Stimulated activated memory B cell treated with anti-CD40 and anti-IgM and Interleukin-4, amounts not matched to agents 10 μg/mL and 1 μg/mL and 100 μg/mL, for 72 hours (primary cell): ENCODE measurements around the gene CAND1.

Experiments
- ATAC-seq: fragments of 150-1000 bp; cut with Tn5 transposase; 2 replicates; pipeline ENCODE4 v1.10.0; 2021
- H3K27ac Mint-ChIP-seq: one replicate; pipeline ENCODE4 v1.8.0; 2022; ENCODE audit warnings: mild to moderate bottlenecking, mixed read lengths
- H3K27me3 Mint-ChIP-seq: one replicate; pipeline ENCODE4 v1.8.0; 2022; ENCODE audit warnings: mixed read lengths
- H3K36me3 Mint-ChIP-seq: one replicate; pipeline ENCODE4 v1.8.0; 2022; ENCODE audit warnings: mixed read lengths
- H3K4me1 Mint-ChIP-seq: one replicate; pipeline ENCODE4 v1.8.0; 2022; ENCODE audit warnings: mixed read lengths
- H3K4me3 Mint-ChIP-seq: one replicate; pipeline ENCODE4 v1.8.0; 2022; ENCODE audit warnings: mild to moderate bottlenecking, moderate library complexity, mixed read lengths
- H3K9me3 Mint-ChIP-seq: one replicate; pipeline ENCODE4 v1.8.0; 2022; ENCODE audit warnings: mixed read lengths

Gene CAND1

DNA sequence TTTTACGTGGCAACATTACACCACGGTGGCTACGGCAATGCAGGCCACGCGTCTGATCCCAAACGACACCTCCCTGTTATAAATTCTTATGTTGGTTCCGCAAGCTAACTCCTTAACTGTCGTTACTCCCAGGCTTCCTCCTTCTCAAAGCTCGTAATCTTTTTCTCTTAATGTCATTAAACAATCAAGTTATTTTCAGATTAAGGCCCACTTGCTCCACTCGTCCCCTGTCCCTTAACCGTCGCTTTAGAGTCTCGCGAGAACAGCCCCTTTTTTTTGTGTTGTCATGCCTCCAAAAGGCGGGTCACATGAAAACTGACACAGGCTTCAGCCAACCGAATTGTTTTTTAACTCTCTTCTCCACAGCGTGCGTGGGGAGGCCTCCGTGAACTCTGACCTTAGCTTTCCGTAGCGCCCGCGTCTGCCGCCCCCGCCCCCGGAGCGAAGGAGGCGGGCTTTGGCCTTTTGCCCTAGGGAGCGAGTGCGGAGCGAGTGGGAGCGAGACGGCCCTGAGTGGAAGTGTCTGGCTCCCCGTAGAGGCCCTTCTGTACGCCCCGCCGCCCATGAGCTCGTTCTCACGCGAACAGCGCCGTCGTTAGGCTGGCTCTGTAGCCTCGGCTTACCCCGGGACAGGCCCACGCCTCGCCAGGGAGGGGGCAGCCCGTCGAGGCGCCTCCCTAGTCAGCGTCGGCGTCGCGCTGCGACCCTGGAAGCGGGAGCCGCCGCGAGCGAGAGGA lies at the start of gene CAND1:
TSS of gene CAND1 (plus strand) at position 463 of the 737 bp plus-strand sequence. CDS start 360 bp downstream, outside the sequence.
- Mint-ChIP-seq H3K9me3 (no peaks in the 10 kb centered on the region), H3K4me3 (peak within 1 kb of the TSS; percentile 87), H3K27me3 (no peaks in the 10 kb centered on the region), H3K27ac (peak within 1 kb of the TSS; percentile 96), H3K36me3 (peaks cover 7% of the 10 kb centered on the region), H3K4me1 (peaks cover 34% of the 10 kb centered on the region)
- peak; percentile 92 for ATAC-seq

DNA sequence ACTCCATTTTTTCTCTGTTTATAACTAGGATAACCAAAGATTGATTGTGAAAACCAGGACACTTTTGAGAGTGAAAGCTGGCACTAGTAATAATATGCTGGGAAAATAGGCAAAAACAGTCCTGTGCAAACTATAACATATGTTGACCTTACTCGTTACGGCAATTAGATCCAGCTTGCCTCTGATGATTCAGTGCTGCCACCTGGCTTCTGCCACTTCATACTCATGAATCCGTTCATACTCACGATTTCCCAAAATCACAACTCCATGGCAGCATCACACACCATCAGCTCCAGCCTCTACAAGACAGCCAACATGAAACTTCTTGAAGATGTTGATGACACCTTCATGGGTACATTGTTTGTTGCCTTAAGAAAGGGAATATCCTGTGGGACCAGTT lies 49.1 kb upstream of the CAND1 start:
- no peak for ATAC-seq

DNA sequence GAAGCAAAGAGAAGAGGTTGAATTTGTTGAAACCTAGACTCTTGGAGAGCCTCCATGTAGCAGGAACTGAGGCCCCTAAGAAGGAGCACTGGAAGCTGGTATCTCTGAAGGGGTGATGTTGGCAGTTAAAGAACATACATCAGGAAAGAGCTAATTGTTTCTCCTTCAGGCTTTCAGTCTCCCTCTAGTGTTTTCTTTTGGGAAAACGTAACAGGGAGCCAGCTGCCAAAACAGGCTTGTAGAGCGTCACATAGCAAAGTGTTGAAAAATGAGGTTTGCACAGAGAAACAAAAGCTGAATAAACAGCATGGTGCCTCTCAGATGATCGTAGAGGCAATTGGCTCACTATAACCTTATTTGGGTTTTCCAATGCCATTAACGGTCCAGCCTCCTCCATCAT lies 46.9 kb upstream of the CAND1 start:
- Mint-ChIP-seq H3K27ac (no peak overlapping the region), H3K27me3 (no peaks in the 10 kb centered on the region), H3K4me3 (no peak overlapping the region), H3K36me3 (no peaks in the 10 kb centered on the region), H3K9me3 (no peaks in the 10 kb centered on the region), H3K4me1 (peaks cover 15% of the 10 kb centered on the region)
- no peak for ATAC-seq

More for the DNA sequence above, 49.1 kb upstream of the CAND1 start:
- no peaks in the 10 kb centered on the region for H3K36me3 Mint-ChIP-seq
- H3K4me1 Mint-ChIP-seq, result peaks cover 15% of the 10 kb centered on the region
- no peak overlapping the region for H3K27ac Mint-ChIP-seq
- H3K4me3 Mint-ChIP-seq, result no peak overlapping the region
- no peaks in the 10 kb centered on the region for H3K27me3 Mint-ChIP-seq
- no peaks in the 10 kb centered on the region for H3K9me3 Mint-ChIP-seq

DNA sequence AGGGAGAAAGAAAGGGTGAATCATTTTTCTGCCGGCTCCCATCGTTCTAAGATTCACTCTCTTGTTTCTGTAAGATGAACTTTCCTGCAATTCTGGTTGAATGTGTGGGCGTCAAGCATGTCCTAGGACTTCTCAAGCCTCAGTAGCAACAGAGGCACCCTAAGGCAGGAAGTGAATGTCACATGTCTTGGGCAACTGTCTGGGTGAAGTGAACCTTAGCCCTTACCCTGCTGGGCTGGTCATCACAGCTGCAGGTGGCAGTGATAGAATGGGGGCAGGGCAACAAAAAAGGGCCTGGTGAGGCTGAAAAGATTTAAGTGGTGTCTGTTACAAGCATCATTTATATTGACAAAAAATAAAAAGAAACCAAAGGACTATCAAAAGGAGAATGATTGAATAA lies 45.9 kb upstream of the CAND1 start:
- no peaks in the 10 kb centered on the region for H3K36me3 Mint-ChIP-seq
- H3K4me3 Mint-ChIP-seq, result no peak overlapping the region

DNA sequence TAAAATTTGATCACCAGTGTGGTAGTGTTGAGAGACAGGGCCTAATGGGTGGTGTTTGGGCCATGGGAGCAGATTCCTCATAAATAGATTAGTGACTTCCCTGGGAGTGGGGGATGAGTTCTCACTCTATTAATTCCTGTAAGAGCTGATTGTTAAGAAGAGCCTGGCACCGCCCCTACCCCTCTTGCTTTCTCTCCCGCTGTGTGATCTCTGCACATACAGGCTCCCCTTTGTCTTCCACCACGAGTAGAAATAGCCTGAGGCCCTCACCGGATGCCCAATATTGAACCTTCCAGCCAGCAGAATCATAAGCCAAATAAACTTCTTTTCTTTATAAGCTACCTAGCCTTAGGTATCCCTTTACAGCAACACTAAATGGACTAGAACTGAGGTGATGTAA lies 31.9 kb upstream of the CAND1 start:
- peaks cover 23% of the 10 kb centered on the region for H3K27me3 Mint-ChIP-seq
- no peaks in the 10 kb centered on the region for H3K4me1 Mint-ChIP-seq
- H3K4me3 Mint-ChIP-seq, result no peak overlapping the region
- no peak overlapping the region for H3K27ac Mint-ChIP-seq
- peaks cover 8% of the 10 kb centered on the region for H3K9me3 Mint-ChIP-seq
- no peak for ATAC-seq
- peaks cover 10% of the 10 kb centered on the region for H3K36me3 Mint-ChIP-seq

More for the DNA sequence above, 45.9 kb upstream of the CAND1 start:
- Mint-ChIP-seq H3K27ac (no peak overlapping the region), H3K27me3 (no peaks in the 10 kb centered on the region), H3K9me3 (no peaks in the 10 kb centered on the region), H3K4me1 (peaks cover 15% of the 10 kb centered on the region)
- ATAC-seq, result no peak

DNA sequence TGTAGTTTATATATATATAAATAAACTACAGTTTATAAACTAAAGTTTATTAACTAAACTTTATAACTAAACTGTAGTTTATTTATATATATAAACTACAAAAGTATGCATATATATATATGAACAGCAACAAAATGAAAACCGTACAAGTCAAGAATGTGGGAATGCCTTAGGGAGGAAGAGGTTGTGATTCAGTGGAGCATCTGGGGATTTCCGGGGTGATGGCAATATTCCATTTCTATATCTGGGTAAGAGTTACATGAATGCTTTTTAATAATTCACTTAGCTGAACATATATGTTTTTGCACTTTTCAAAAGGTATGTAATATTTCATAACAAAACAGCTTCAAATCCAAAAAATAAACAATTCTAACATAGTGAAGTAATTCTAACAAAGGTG lies 30.1 kb upstream of the CAND1 start:
- Mint-ChIP-seq H3K4me3 (no peak overlapping the region), H3K27me3 (peaks cover 15% of the 10 kb centered on the region), H3K27ac (no peak overlapping the region), H3K36me3 (peaks cover 10% of the 10 kb centered on the region), H3K4me1 (no peaks in the 10 kb centered on the region), H3K9me3 (peaks cover 8% of the 10 kb centered on the region)
- ATAC-seq, result no peak

DNA sequence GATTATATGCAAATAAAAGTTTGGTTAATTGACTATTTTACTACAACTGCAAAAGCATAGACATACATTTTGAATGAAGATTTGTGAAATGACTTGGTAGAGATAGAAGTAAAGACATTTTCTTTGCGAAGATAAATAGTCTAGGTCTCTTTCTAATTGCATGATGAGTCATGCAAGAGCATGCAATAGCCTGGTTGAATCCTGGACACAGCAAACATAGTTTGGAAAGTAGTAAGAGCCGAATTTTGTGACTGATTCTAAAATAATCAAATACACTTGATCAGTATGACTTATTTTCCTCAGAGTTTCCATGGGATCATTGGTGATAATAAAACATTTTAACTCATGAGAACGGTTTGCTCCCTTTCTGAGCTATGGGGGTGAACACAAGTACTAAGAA lies 27.7 kb upstream of the CAND1 start:
- no peak overlapping the region for H3K27ac Mint-ChIP-seq
- no peaks in the 10 kb centered on the region for H3K36me3 Mint-ChIP-seq
- H3K4me3 Mint-ChIP-seq, result no peak overlapping the region
- no peaks in the 10 kb centered on the region for H3K27me3 Mint-ChIP-seq
- H3K4me1 Mint-ChIP-seq, result no peaks in the 10 kb centered on the region
- no peak for ATAC-seq
- H3K9me3 Mint-ChIP-seq, result no peaks in the 10 kb centered on the region

DNA sequence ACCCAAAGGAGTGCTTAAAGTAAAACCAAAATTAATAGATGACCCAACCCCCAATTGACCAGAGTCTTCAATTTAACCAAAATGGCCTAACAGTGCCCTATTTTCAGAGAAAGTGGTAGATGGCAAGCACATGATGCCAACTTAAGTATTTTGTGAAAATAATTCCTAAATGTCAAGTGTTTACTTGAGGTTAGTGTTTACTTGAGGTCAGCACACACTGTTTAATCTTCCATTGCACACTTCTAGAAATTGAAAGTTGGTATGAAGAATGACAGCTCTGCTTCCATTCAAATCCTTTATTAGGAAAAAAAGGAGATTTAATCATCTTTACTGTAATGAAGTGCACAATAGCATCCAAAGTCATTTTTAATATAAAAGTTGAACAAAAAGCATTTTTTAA lies 25.9 kb upstream of the CAND1 start:
- Mint-ChIP-seq H3K4me1 (no peaks in the 10 kb centered on the region), H3K27ac (no peak overlapping the region), H3K9me3 (no peaks in the 10 kb centered on the region), H3K27me3 (no peaks in the 10 kb centered on the region), H3K4me3 (no peak overlapping the region), H3K36me3 (no peaks in the 10 kb centered on the region)
- ATAC-seq, result no peak

DNA sequence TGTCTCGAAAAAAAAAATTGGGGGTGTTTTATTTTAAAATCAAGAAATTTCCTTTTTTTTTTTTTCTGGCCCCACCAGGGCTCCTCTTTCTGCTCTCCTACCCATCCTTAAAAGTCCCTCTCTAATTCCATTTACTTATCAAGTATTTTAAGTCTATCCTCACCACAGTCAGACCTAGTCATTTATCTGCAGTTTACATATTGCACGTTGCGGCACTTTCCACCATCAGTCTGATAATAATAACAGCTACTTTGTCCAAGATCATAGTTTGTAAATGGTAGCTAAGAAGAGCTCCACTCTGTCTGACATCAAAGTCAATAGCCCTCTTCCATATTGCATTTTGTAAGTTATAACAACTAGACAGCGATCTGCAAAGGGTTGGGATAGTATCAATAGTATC lies 23.6 kb upstream of the CAND1 start:
- Mint-ChIP-seq H3K27me3 (peaks cover 4% of the 10 kb centered on the region), H3K9me3 (no peaks in the 10 kb centered on the region), H3K36me3 (no peaks in the 10 kb centered on the region), H3K4me3 (no peak overlapping the region), H3K4me1 (no peaks in the 10 kb centered on the region), H3K27ac (no peak overlapping the region)
- no peak for ATAC-seq

DNA sequence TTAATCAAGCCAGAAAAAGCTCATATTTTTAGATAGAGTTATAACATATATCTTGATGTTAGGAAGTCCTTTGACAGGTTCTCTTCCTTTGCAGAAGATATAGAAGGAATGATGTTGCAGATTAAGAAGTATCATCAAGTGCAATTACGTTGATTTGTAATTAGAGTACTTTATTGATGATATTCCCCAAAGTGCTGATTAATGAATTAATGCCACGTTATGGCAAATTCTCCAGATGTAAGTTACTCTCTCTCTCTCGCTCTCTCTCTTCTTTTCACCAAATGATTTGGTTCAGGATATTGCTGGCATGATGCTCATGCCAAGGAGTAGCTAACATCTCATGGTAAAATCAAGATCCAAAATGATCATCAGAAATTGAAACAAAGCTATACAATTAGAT lies 18.1 kb upstream of the CAND1 start:
- ATAC-seq, result no peak
- no peak overlapping the region for H3K27ac Mint-ChIP-seq
- no peaks in the 10 kb centered on the region for H3K4me1 Mint-ChIP-seq
- H3K9me3 Mint-ChIP-seq, result no peaks in the 10 kb centered on the region
- peaks cover 28% of the 10 kb centered on the region for H3K27me3 Mint-ChIP-seq
- H3K4me3 Mint-ChIP-seq, result no peak overlapping the region
- H3K36me3 Mint-ChIP-seq, result no peaks in the 10 kb centered on the region

DNA sequence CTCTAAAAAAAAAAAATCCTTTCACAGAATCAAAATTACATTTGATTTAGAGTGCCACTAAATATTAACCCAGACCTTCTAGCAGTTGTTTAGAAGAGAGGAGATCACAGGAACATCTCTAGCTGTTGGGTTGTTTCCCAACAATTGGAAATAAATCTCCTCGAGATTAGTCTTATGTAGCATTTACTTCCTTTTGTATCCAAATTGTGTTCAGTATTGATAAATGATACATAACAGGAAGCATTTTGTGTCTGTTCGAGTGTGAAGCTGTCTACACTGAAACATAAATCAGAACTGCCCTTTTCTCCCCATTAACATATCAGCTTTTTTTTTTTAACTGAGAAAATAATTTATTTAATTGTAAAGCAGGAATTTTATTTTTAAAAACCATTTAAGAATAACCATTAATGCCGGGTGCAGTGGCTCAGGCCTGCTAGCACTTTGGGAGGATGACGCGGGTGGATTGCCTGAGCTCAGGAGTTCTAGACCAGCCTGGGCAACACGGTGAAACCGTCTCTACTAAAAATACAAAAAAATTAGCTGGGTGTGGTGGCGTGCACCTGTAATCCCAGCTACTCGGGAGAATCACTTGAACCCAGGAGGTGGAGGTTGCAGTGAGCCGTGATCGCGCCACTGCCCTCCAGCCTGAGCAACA lies 14.7 kb upstream of the CAND1 start:
- Mint-ChIP-seq H3K4me1 (no peaks in the 10 kb centered on the region), H3K27me3 (peaks cover 37% of the 10 kb centered on the region), H3K27ac (no peak overlapping the region), H3K4me3 (no peak overlapping the region), H3K9me3 (no peaks in the 10 kb centered on the region), H3K36me3 (no peaks in the 10 kb centered on the region)
- no peak for ATAC-seq

DNA sequence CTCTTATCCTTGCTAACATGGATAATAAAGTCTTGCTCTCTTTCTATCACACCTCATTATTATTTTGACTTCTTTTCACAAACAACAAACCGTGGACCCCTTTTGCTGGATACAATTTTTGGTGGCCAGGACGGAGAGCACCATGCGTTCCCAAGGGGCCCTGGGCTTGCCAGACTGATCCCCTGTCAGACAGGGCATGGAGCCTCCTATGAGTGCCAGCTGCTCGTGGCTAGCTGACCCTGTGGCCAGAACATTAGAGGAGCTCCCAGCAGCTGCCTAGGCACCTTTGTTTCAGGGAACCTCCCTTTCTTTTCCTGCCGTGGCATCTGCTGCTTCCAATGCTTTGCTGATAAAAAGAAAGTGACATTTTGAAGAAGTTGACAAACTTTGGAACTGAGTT lies 12.5 kb upstream of the CAND1 start:
- peaks cover 22% of the 10 kb centered on the region for H3K27me3 Mint-ChIP-seq
- no peaks in the 10 kb centered on the region for H3K36me3 Mint-ChIP-seq
- ATAC-seq, result no peak
- no peaks in the 10 kb centered on the region for H3K9me3 Mint-ChIP-seq
- H3K27ac Mint-ChIP-seq, result no peak overlapping the region
- H3K4me3 Mint-ChIP-seq, result no peak overlapping the region
- no peaks in the 10 kb centered on the region for H3K4me1 Mint-ChIP-seq

DNA sequence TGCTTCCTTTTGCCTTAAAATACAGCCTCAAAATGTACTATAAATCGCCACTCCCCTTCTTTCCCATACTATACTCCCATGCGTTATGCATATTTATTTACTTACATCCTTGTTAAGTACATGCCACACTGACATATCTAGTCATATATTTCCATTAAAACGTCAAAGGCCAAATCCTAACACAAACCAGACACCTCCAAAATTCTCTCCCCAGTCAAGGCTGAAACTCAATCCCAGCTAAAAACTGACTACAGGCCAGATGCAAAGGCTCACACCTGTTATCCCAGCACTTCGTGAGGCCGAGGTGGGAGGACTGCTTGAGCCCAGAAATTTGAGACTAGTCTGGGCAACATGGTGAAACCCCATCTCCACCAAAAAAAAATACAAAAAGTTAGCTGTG lies 5.7 kb upstream of the CAND1 start:
- no peaks in the 10 kb centered on the region for H3K9me3 Mint-ChIP-seq
- no peak for ATAC-seq
- no peak overlapping the region for H3K27ac Mint-ChIP-seq
- peaks cover 8% of the 10 kb centered on the region for H3K4me1 Mint-ChIP-seq
- no peaks in the 10 kb centered on the region for H3K36me3 Mint-ChIP-seq
- no peak overlapping the region for H3K4me3 Mint-ChIP-seq
- H3K27me3 Mint-ChIP-seq, result no peaks in the 10 kb centered on the region

DNA sequence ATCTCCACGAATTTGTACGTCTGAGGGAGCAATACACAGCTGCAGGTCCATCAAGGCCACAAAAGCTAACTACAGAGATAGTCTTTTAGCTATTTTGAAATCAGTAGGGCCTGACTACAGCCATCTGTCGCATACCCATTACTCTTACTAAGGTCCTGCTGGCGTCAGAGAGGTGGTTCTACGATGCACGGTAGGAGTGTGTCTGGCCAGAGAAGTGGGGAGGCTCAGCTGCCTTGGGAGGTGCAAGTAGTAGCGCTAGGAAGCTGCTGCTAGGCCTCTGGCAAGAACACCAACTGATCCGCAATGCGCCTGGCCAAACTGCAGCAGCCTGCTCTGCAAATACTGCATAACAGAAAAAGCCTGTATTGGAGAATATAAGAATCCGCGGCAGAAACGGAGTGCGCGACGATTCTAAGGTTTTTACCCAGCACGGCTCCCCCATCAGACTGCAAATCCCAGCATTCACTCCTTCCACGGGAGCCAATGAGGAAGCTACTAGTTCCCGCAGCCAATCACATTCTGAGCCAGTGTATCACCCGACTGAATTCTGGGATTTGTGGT lies 743 bp upstream of the CAND1 start:
- Mint-ChIP-seq H3K36me3 (peaks cover 7% of the 10 kb centered on the region), H3K9me3 (no peaks in the 10 kb centered on the region), H3K4me1 (peaks cover 30% of the 10 kb centered on the region), H3K4me3 (peak overlapping the region; percentile 87), H3K27ac (peak overlapping the region; percentile 96), H3K27me3 (no peaks in the 10 kb centered on the region)
- ATAC-seq, result peak; percentile 89

DNA sequence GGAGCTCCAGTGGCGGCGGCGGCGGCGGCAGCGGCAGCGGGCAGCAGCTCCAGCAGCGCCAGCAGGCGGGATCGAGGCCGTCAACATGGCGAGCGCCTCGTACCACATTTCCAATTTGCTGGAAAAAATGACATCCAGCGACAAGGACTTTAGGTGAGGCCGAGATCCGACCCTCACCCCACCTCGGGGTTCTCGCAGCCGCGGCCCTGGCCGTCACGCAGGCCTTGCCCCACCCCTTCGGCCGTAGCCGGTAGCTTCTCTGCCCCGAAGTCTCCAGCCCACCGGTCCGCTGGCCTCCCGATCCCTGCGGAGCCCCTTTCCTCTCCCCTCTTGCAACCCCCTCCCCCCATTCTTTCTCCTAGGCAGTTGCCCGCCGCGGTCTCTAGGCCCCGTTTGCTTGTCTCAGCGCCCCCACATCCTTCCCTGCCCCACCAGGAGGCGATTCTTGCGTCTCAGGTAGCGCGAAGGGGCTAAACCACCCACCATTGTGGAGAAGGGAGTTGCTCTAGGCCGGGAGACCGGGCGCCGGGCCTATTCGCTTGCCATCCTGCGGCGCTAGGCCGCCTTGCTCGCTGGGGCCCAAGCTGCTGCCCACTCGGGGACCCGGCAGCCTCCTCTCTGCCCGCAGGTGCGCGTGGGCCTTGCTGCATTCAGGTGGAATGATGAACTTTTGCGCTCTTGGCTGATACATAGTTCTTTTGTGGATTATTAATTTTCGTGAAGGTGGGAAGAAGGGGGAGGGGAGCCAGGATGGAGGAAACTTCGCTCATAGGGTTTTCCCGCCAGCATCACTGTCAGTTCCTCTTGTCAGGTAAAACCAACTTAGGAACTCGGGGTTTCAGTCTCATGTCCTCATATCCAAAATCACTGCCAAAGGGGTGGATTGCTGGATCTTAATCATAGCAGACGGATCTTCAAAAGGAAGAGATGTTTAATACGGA lies 745 bp downstream of the CAND1 start:
- H3K36me3 Mint-ChIP-seq, result peaks cover 7% of the 10 kb centered on the region
- peaks cover 40% of the 10 kb centered on the region for H3K4me1 Mint-ChIP-seq
- peak overlapping the region; percentile 87 for H3K4me3 Mint-ChIP-seq
- ATAC-seq, result peak; percentile 27
- no peaks in the 10 kb centered on the region for H3K9me3 Mint-ChIP-seq
- H3K27me3 Mint-ChIP-seq, result no peaks in the 10 kb centered on the region
- peak overlapping the region; percentile 96 for H3K27ac Mint-ChIP-seq
